IMR-90 (cell line): ENCODE measurements around the gene SYMPK. TPM values are rescaled to one million over a fixed set of nuclear protein-coding genes. Genes with fewer than 3 reads are reported as not detected.

ENCODE experiments used
- ATAC-seq: fragments of 200-7000 bp; cut with Tn5 transposase; 2 replicates; pipeline ENCODE4 v1.9.1; 2020; ENCODE audit warnings: low read depth, mild to moderate bottlenecking, moderate library complexity
- BruUV-seq: library from RNA; stranded (reverse); fragments of 400-500 nt; replicated peaks from 2 replicates; lab custom pipeline; 2021; lab: Mats Ljungman, UMichigan
- CTCF ChIA-PET: fragments of 300-600 bp; formaldehyde crosslinking; extraction: SDS; loops from one replicate; lab custom pipeline; 2021; ENCODE audit warnings: antibody characterized with exemption; lab: Yijun Ruan, JAX
- POLR2A ChIA-PET: fragments of 300-600 bp; sonication (Branson Sonifier 250); formaldehyde crosslinking; loops from one replicate; lab custom pipeline; 2022; ENCODE audit warnings: antibody characterized with exemption; ENCODE audit not compliant: unreplicated experiment; lab: Charles Lee
- DNase-seq: peaks from one replicate; pipeline ENCODE4 v3.0.0; 2013
- H2AFZ ChIP-seq: replicated peaks from 2 replicates; pipeline ENCODE3; 2013; ENCODE audit warnings: low read length, mild to moderate bottlenecking; ENCODE audit not compliant: poor library complexity
- H2AK5ac ChIP-seq: 2 replicates; pipeline ENCODE4 v1.6.1; 2013; ENCODE audit warnings: low read depth, low read length, inconsistent platforms
- H2AK9ac ChIP-seq: replicated peaks from 2 replicates; pipeline ENCODE3; 2013; ENCODE audit warnings: mild to moderate bottlenecking, low read depth, low read length, moderate library complexity; ENCODE audit not compliant: poor library complexity
- H2BK120ac ChIP-seq: 2 replicates; pipeline ENCODE4 v1.6.1; 2013; ENCODE audit warnings: low read depth, low read length, inconsistent platforms
- H2BK15ac ChIP-seq: 3 replicates; pipeline ENCODE4 v1.6.1; 2013; ENCODE audit warnings: low read depth, low read length, inconsistent platforms
- H2BK20ac ChIP-seq: 2 replicates; pipeline ENCODE4 v1.6.1; 2013; ENCODE audit warnings: low read depth, mild to moderate bottlenecking, inconsistent platforms, low read length, moderate library complexity
- H2BK5ac ChIP-seq: 2 replicates; pipeline ENCODE4 v1.6.1; 2013; ENCODE audit warnings: mild to moderate bottlenecking, low read depth, low read length, inconsistent platforms; ENCODE audit not compliant: poor library complexity, severe bottlenecking
- H3K14ac ChIP-seq: replicated peaks from 2 replicates; pipeline ENCODE4 v1.6.1; 2013; ENCODE audit warnings: low read depth, low read length, inconsistent platforms
- H3K18ac ChIP-seq: 2 replicates; pipeline ENCODE4 v1.6.1; 2013; ENCODE audit warnings: low read depth, low read length, control low read depth
- H3K23ac ChIP-seq: 2 replicates; pipeline ENCODE4 v1.6.1; 2013; ENCODE audit warnings: low read depth, low read length, inconsistent platforms
- H3K27ac ChIP-seq: 2 replicates; pipeline ENCODE4 v1.5.1; 2013; ENCODE audit warnings: mild to moderate bottlenecking, control low read depth, low read length; ENCODE audit not compliant: insufficient read depth
- H3K27me3 ChIP-seq: 2 replicates; pipeline ENCODE4 v1.6.1; 2013; ENCODE audit warnings: low read length; ENCODE audit not compliant: control insufficient read depth, insufficient read depth
- H3K36me3 ChIP-seq: 2 replicates; pipeline ENCODE4 v1.6.1; 2013; ENCODE audit warnings: low read length, mixed read lengths; ENCODE audit not compliant: control insufficient read depth, insufficient read depth
- H3K4ac ChIP-seq: 2 replicates; pipeline ENCODE4 v1.6.1; 2013; ENCODE audit warnings: low read depth, low read length, inconsistent platforms
- H3K4me1 ChIP-seq: 2 replicates; pipeline ENCODE4 v1.6.1; 2013; ENCODE audit warnings: low read length, mixed read lengths; ENCODE audit not compliant: control insufficient read depth, insufficient read depth
- H3K4me2 ChIP-seq: 2 replicates; pipeline ENCODE4 v1.6.1; 2013; ENCODE audit warnings: low read depth, mild to moderate bottlenecking, control low read depth, low read length, moderate library complexity
- H3K4me3 ChIP-seq: 2 replicates; pipeline ENCODE4 v1.5.1; 2013; ENCODE audit warnings: low read depth, mild to moderate bottlenecking, control low read depth, low read length, moderate library complexity; ENCODE audit not compliant: insufficient read depth
- H3K56ac ChIP-seq: 2 replicates; pipeline ENCODE4 v1.6.1; 2013; ENCODE audit warnings: low read length, inconsistent platforms; ENCODE audit not compliant: insufficient read depth; ENCODE audit errors: extremely low read depth
- H3K79me1 ChIP-seq, 2 experiments: 2 replicates each; pipeline ENCODE4 v1.6.1; 2013; ENCODE audit warnings: low read length in 2 of 2, inconsistent platforms in 1 of 2, low read depth in 1 of 2
- H3K9ac ChIP-seq: 2 replicates; pipeline ENCODE4 v1.6.1; 2013; ENCODE audit warnings: low read depth, low read length, control low read depth
- H3K9me1 ChIP-seq: 2 replicates; pipeline ENCODE4 v1.6.1; 2013; ENCODE audit warnings: low read length, inconsistent platforms; ENCODE audit not compliant: insufficient read depth
- H3K9me3 ChIP-seq: 2 replicates; pipeline ENCODE4 v1.6.1; 2013; ENCODE audit warnings: low read length; ENCODE audit not compliant: control insufficient read depth, insufficient read depth
- H4K20me1 ChIP-seq: 2 replicates; pipeline ENCODE4 v1.6.1; 2013; ENCODE audit warnings: low read length, inconsistent platforms; ENCODE audit not compliant: insufficient read depth
- H4K5ac ChIP-seq: 2 replicates; pipeline ENCODE4 v1.6.1; 2013; ENCODE audit warnings: mild to moderate bottlenecking, low read depth, low read length, control low read depth
- H4K8ac ChIP-seq, 2 experiments: 2 replicates each; pipeline ENCODE4 v1.6.1; 2013; ENCODE audit warnings: low read depth in 2 of 2, low read length in 2 of 2, control low read depth in 1 of 2, inconsistent platforms in 1 of 2
- H4K91ac ChIP-seq: 2 replicates; pipeline ENCODE4 v1.6.1; 2013; ENCODE audit warnings: low read depth, low read length, inconsistent platforms; ENCODE audit not compliant: insufficient read depth
- BHLHE40 ChIP-seq: fragments of 150-350 bp; IDR thresholded peaks from 2 replicates; pipeline ENCODE4 v1.6.1; 2016; ENCODE audit warnings: mild to moderate bottlenecking, low read depth, low read length
- CEBPB ChIP-seq: IDR thresholded peaks from 2 replicates; pipeline ENCODE4 v1.6.1; 2012; ENCODE audit warnings: low read depth, low read length, improper control_type of control experiment
- CHD1 ChIP-seq: IDR thresholded peaks from 2 replicates; pipeline ENCODE4 v1.6.1; 2012; ENCODE audit warnings: low read depth, low read length, improper control_type of control experiment
- CTCF ChIP-seq: conservative IDR thresholded peaks from 2 replicates; pipeline ENCODE4 v1.5.1; 2012; ENCODE audit warnings: mild to moderate bottlenecking, low read depth, low read length, improper control_type of control experiment
- ELK1 ChIP-seq: fragments of 150-350 bp; IDR thresholded peaks from 2 replicates; pipeline ENCODE4 v1.6.1; 2016; ENCODE audit warnings: low read depth, mild to moderate bottlenecking, low read length, moderate library complexity, borderline replicate concordance
- FOS ChIP-seq: fragments of 150-350 bp; IDR thresholded peaks from 2 replicates; pipeline ENCODE4 v1.6.1; 2016; ENCODE audit warnings: low read depth, low read length
- MAFK ChIP-seq: IDR thresholded peaks from 2 replicates; pipeline ENCODE4 v1.6.1; 2012; ENCODE audit warnings: low read depth, low read length, improper control_type of control experiment
- MAZ ChIP-seq: IDR thresholded peaks from 2 replicates; pipeline ENCODE4 v1.6.1; 2012; ENCODE audit warnings: low read depth, mild to moderate bottlenecking, low read length, improper control_type of control experiment, moderate library complexity, borderline replicate concordance
- MXI1 ChIP-seq: IDR thresholded peaks from 2 replicates; pipeline ENCODE4 v1.6.1; 2012; ENCODE audit warnings: low read depth, mild to moderate bottlenecking, low read length, moderate library complexity, borderline replicate concordance
- NFE2L2 ChIP-seq: fragments of 150-350 bp; IDR thresholded peaks from 2 replicates; pipeline ENCODE4 v1.6.1; 2016; ENCODE audit warnings: low read depth, mild to moderate bottlenecking, low read length
- POLR2A ChIP-seq: IDR thresholded peaks from 2 replicates; pipeline ENCODE4 v1.6.1; 2012; ENCODE audit warnings: mild to moderate bottlenecking, low read depth, low read length
- RAD21 ChIP-seq: IDR thresholded peaks from 2 replicates; pipeline ENCODE4 v1.6.1; 2012; ENCODE audit warnings: low read length, improper control_type of control experiment
- RCOR1 ChIP-seq: IDR thresholded peaks from 2 replicates; pipeline ENCODE4 v1.6.1; 2012; ENCODE audit warnings: mild to moderate bottlenecking, low read length, improper control_type of control experiment; ENCODE audit not compliant: insufficient replicate concordance
- RFX5 ChIP-seq: IDR thresholded peaks from 2 replicates; pipeline ENCODE4 v1.8.0; 2012; ENCODE audit warnings: low read depth, mild to moderate bottlenecking, low read length, moderate library complexity
- SMC3 ChIP-seq: fragments of 150-350 bp; IDR thresholded peaks from 2 replicates; pipeline ENCODE4 v1.6.1; 2016; ENCODE audit warnings: low read depth, mild to moderate bottlenecking, antibody characterized with exemption, low read length, moderate library complexity
- WGBS, 2 experiments: methylation state at CpG; one replicate each; pipeline versions ENCODE4 v1.1.5 to v1.1.7; 2013; ENCODE audit warnings: missing lambda C conversion rate in 2 of 2; ENCODE audit not compliant: insufficient read length in 1 of 2; ENCODE audit errors: extremely low coverage in 2 of 2; 5-methylcytosine and 5-hydroxymethylcytosine counted together
- dilution Hi-C: fragments of 300-500 bp; cut with HindIII; formaldehyde crosslinking; loops from one replicate; pipeline ENCODE4 v1.14.3; 2018; ENCODE audit warnings: low sequenced_read_pairs; ENCODE audit not compliant: unreplicated experiment
- in situ Hi-C: fragments of 300-500 bp; cut with MboI; formaldehyde crosslinking; loops from 3 replicates; pipeline ENCODE4 v1.14.3; 2019; ENCODE audit warnings: low sequenced_read_pairs, inconsistent platforms, mixed read lengths
- intact Hi-C: fragments of 100-400 bp; cut with micrococcal nuclease; formaldehyde crosslinking; loops from 2 replicates; pipeline ENCODE4 v1.10.0; 2022
- polyA plus RNA-seq, 3 experiments: library from polyadenylated mRNA; depleted of rRNA; stranded (reverse); fragments of >200 nt; gene quantifications; 2 replicates each; pipeline ENCODE4 v1.2.3, GENCODE V29; 2012; ENCODE audit warnings: low replicate concordance in 1 of 3
- total RNA-seq: library from RNA; depleted of rRNA; stranded (reverse); fragments of >200 nt; gene quantifications from 2 replicates; pipeline ENCODE4 v1.2.3, GENCODE V29; 2012
- TF ChIP-seq, protein P1 (sequence below): fragments of 150-350 bp; IDR thresholded peaks from 2 replicates; pipeline ENCODE4 v1.6.1; 2017; ENCODE audit warnings: mild to moderate bottlenecking, antibody characterized with exemption, low read length, low read depth

Gene SYMPK
- total and polyA plus RNA-seq, 2 of the 4 experiments (the other 2 are of a cell fraction) = 35.3 to 71.5 TPM

DNA sequence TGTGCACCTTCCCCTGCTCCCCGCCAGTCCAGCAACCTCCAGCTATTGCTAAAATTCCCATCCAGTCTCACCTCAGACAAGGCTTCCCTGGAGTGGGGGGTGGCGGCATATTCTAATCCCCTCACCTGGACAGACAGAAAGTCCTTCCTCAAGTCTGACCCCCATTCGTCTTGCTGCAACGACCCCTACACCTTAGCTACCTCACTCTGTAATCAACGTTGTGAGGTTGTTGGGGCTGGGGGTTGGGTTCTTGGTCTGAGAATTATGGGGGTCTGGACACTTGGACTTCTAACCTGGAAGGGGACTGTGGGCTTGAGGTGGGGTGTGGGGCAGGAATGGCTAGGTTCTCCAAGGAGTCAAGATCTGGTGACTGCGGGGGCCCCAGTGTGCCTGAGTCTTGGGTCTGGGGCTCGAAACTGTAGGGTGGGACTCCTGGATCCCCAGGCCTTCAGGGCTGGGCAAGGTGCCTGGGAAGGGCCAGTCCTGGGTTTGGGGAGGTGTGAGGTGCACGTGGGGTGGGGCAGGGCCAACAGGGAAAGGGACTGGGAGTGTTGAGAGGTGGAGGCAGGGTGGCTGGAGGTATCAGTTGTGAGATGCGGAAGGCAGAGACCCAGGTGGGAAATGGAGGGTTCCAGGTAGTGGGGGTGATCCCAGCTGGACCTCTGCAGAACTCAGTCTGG lies 2.5 kb upstream of the SYMPK start:
- no peak for DNase-seq
- CTCF ChIA-PET = no interaction called here
- H3K4me2 ChIP-seq = no peak overlapping the region
- no peaks in the 10 kb centered on the region for H3K9me1 ChIP-seq
- H3K27me3 ChIP-seq = peaks cover 40% of the 10 kb centered on the region
- 40% methylated on average over 1 of the region's 9 CpGs; no CpG with 5 or more reads in 1 of the 2 experiments for WGBS, 2 experiments
- no peak overlapping the region for H4K5ac ChIP-seq
- no peak overlapping the region for H4K8ac ChIP-seq
- H3K4me3 ChIP-seq = no peak overlapping the region
- H2AK5ac ChIP-seq = no peak overlapping the region
- intact Hi-C loops (no loop called here), in situ Hi-C loops (no loop called here), dilution Hi-C loops (no loop called here)
- H4K20me1 ChIP-seq = peaks cover 12% of the 10 kb centered on the region
- no peak overlapping the region for H4K91ac ChIP-seq
- H3K9me3 ChIP-seq = peaks cover 2% of the 10 kb centered on the region; the same call in 1 of the 2 replicates
- H3K79me1 ChIP-seq = peaks cover 5 to 14% of the 10 kb centered on the region in 2 experiments; a peak in 3 of 4 replicates
- no peak overlapping the region for H2BK15ac ChIP-seq
- no peak overlapping the region for H3K56ac ChIP-seq
- H3K14ac ChIP-seq = no peak overlapping the region
- POLR2A ChIA-PET = no interaction called here
- no peak overlapping the region for H3K27ac ChIP-seq
- H2BK120ac ChIP-seq = no peak overlapping the region
- no peak overlapping the region for H2BK20ac ChIP-seq
- H2AFZ ChIP-seq = no peak overlapping the region
- BruUV-seq = no TSS peak
- H3K36me3 ChIP-seq = no peaks in the 10 kb centered on the region
- no peaks in the 10 kb centered on the region for H3K4me1 ChIP-seq
- no peak overlapping the region for H3K4ac ChIP-seq
- no peak overlapping the region for H3K23ac ChIP-seq
- no peak for TF ChIP-seq POLR2A
- TF ChIP-seq, protein P1, sequence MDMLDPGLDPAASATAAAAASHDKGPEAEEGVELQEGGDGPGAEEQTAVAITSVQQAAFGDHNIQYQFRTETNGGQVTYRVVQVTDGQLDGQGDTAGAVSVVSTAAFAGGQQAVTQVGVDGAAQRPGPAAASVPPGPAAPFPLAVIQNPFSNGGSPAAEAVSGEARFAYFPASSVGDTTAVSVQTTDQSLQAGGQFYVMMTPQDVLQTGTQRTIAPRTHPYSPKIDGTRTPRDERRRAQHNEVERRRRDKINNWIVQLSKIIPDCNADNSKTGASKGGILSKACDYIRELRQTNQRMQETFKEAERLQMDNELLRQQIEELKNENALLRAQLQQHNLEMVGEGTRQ = no peak
- no peak for TF ChIP-seq MAZ
- no peak for TF ChIP-seq MAFK
- TF ChIP-seq FOS = no peak
- no peak for TF ChIP-seq BHLHE40
- TF ChIP-seq CHD1 = no peak
- TF ChIP-seq RCOR1 = no peak
- TF ChIP-seq CTCF = no peak
- no peak for TF ChIP-seq RAD21
- TF ChIP-seq CEBPB = no peak
- no peak for TF ChIP-seq SMC3
- TF ChIP-seq NFE2L2 = no peak
- TF ChIP-seq MXI1 = no peak
- no peak for TF ChIP-seq RFX5
- TF ChIP-seq ELK1 = no peak
- no peak overlapping the region for H2AK9ac ChIP-seq
- no peak for ATAC-seq
- no peak overlapping the region for H3K9ac ChIP-seq
- H2BK5ac ChIP-seq = no peak overlapping the region
- no peak overlapping the region for H3K18ac ChIP-seq
